Nephron progenitor cell (in vitro differentiated cells): ENCODE data around the gene DHX57.
A peak's percentile ranks its signal among the peaks of the same experiment; 100 is the strongest.
"Not testable (repeated sequence)": the region's sequence is repeated elsewhere in the genome, so short reads cannot be mapped to it uniquely, and the experiment has no call there.

ENCODE experiments used
- DNase-seq: peaks from one replicate; pipeline ENCODE4 v3.0.0; 2021
- H3K27ac Mint-ChIP-seq: 2 replicates; pipeline ENCODE4 v1.8.0; 2021; ENCODE audit warnings: mild to moderate bottlenecking, moderate library complexity, mixed read lengths
- H3K27me3 Mint-ChIP-seq: 2 replicates; pipeline ENCODE4 v1.8.0; 2021; ENCODE audit warnings: mild to moderate bottlenecking, low read depth, mixed read lengths; ENCODE audit not compliant: poor library complexity
- H3K36me3 Mint-ChIP-seq: 2 replicates; pipeline ENCODE4 v1.8.0; 2021; ENCODE audit warnings: low read depth, mixed read lengths
- H3K4me1 Mint-ChIP-seq: 2 replicates; pipeline ENCODE4 v1.8.0; 2021; ENCODE audit warnings: mixed read lengths
- H3K4me3 Mint-ChIP-seq: 2 replicates; pipeline ENCODE4 v1.8.0; 2021; ENCODE audit warnings: mild to moderate bottlenecking, moderate library complexity, mixed read lengths
- H3K9me3 Mint-ChIP-seq: 2 replicates; pipeline ENCODE4 v1.8.0; 2021; ENCODE audit warnings: mild to moderate bottlenecking, moderate library complexity, mixed read lengths
- TF ChIP-seq, protein P1 (sequence below): fragments of 200-600 bp; sonication (generic); IDR thresholded peaks from 2 replicates; pipeline ENCODE4 v1.5.0; 2021; ENCODE audit warnings: antibody characterized with exemption

Gene DHX57

GRCh38 chr2:38806015-38806732 is 69.6 kb downstream of the DHX57 start:
- Mint-ChIP-seq H3K4me3 (no peak overlapping the region), H3K4me1 (no peaks in the 10 kb centered on the region), H3K36me3 (peaks cover 47% of the 10 kb centered on the region), H3K27me3 (no peaks in the 10 kb centered on the region), H3K9me3 (no peaks in the 10 kb centered on the region), H3K27ac (no peak overlapping the region)
- TF ChIP-seq, protein P1, sequence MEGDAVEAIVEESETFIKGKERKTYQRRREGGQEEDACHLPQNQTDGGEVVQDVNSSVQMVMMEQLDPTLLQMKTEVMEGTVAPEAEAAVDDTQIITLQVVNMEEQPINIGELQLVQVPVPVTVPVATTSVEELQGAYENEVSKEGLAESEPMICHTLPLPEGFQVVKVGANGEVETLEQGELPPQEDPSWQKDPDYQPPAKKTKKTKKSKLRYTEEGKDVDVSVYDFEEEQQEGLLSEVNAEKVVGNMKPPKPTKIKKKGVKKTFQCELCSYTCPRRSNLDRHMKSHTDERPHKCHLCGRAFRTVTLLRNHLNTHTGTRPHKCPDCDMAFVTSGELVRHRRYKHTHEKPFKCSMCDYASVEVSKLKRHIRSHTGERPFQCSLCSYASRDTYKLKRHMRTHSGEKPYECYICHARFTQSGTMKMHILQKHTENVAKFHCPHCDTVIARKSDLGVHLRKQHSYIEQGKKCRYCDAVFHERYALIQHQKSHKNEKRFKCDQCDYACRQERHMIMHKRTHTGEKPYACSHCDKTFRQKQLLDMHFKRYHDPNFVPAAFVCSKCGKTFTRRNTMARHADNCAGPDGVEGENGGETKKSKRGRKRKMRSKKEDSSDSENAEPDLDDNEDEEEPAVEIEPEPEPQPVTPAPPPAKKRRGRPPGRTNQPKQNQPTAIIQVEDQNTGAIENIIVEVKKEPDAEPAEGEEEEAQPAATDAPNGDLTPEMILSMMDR = no peak
- no peak for DNase-seq

DNA sequence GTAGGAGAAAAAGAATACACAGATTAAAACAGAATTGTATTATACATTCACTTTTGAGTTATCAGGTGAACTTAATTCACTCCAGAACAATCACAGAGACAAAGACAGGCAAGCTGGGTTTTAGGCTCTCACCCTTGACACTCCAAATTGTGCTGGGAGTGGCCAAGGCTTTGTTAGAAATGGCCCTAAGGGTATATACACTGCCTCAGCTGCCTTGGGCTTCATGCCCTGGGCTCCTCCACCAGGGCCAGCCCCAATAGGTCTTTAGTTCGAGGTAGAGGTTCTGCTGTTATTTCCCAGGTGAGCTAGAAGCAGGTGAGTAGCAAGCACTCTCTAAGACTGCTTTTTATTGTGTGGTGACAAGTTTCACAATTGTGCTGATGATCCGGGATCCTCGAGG is 77.8 kb downstream of the DHX57 start:
- H3K36me3 Mint-ChIP-seq = peaks cover 40% of the 10 kb centered on the region
- H3K27me3 Mint-ChIP-seq = no peaks in the 10 kb centered on the region
- TF ChIP-seq, protein P1 = no peak
- H3K27ac Mint-ChIP-seq = peak overlapping the region; percentile 89
- no peak overlapping the region for H3K4me3 Mint-ChIP-seq
- DNase-seq = no peak
- H3K9me3 Mint-ChIP-seq = no peaks in the 10 kb centered on the region
- H3K4me1 Mint-ChIP-seq = peaks cover 11% of the 10 kb centered on the region

DNA sequence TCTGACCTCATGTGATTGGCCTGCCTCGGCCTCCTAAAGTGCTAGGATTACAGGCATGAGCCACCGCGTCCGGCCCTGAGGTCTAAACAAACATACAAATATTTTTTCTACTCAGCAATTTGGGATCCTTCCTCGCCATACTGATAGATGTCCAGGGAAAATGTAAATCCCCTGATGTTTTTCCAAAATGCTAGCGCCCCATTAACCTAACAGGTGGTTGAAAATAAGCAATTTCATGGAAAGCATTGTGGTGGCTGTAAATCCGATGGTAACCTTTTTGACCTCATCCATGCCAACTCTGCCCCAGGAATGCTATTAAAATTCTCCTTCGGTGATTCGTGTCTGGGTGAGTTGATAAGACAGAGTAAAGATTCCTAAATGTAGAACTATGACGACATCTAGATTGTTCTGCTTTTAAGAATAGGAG is 78.5 kb downstream of the DHX57 start:
- Mint-ChIP-seq H3K9me3 (no peaks in the 10 kb centered on the region), H3K27me3 (no peaks in the 10 kb centered on the region), H3K4me1 (peaks cover 11% of the 10 kb centered on the region), H3K4me3 (no peak overlapping the region), H3K27ac (peak overlapping the region; percentile 89), H3K36me3 (peaks cover 35% of the 10 kb centered on the region)
- no peak for DNase-seq
- TF ChIP-seq, protein P1 = no peak

DNA sequence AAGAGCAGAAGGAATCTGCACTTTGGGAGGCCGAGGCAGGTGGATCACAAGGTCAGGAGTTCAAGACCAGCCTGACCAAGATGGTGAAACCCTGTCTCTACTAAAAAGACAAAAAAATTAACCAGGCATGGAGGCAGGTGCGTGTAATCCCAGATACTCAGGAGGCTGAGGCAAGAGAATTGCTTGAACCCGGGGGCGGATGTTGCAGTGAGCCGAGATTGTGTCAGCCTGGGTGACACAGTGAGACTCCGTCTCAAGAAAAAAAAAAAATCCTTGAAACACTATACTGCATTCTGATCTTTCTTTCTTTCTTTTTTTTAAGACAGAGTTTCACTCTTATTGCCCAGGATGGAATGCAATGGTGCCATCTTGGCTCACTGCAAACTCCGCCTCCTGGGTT is 80.7 kb downstream of the DHX57 start:
- not testable (repeated sequence) for H3K27ac Mint-ChIP-seq, H3K27me3 Mint-ChIP-seq, H3K9me3 Mint-ChIP-seq, H3K4me3 Mint-ChIP-seq, DNase-seq
- Mint-ChIP-seq H3K4me1 (peaks cover 11% of the 10 kb centered on the region), H3K36me3 (peaks cover 20% of the 10 kb centered on the region)

DNA sequence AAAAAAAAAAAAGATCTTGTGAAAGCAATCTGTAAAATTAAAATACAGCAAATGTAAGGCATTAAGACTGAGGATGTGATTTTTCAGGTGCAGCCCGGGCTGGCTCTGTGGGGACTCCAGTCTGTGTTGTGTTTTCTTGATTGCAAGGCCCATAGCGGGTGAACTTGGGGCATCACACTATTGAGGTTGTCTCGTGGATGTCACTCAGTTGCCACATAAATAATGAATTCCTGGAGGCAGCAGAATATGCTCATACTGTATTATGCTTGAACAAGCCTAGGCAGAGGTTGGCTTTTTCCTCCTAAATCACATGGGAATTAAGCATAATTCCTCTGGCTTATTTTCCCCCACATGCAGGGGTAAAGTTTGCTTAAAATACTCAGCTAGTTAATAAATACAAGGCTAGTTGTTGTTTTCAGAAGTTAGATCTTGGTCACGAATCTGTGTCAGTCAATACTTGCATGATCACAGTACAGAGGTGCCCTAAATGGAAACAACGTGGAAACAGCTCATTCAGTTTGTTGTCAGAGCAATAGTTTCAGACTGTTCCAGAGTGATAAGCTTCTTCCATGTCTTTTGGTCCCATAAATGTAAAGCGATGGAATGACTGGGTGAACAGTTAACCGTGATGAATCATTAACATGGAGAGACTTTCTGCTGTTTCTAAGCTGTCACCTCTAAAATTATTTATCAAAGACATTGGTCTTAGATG is 81.3 kb downstream of the DHX57 start:
- H3K9me3 Mint-ChIP-seq = no peaks in the 10 kb centered on the region
- H3K36me3 Mint-ChIP-seq = peaks cover 20% of the 10 kb centered on the region

DNA sequence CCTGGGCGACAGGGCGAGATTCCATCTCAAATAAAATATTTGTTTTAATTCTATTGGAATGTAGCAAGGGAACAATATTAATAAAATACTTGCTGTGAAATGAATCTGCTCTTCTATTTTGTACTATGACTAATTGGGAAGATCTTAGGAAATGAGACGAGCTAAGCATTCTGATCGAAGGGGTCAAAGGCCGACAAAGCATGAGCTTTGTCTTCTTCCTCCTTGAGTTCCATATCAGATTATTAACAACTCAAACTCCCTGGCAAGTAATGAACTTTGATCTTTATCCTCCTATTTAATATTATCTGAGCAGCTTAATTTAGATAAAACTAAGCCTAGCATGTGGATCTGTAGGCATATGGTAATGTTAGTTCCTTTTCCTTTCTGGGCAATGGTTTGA is 82.2 kb downstream of the DHX57 start:
- H3K4me3 Mint-ChIP-seq = no peak overlapping the region
- no peak for DNase-seq
- H3K9me3 Mint-ChIP-seq = no peaks in the 10 kb centered on the region
- H3K27ac Mint-ChIP-seq = no peak overlapping the region
- no peaks in the 10 kb centered on the region for H3K27me3 Mint-ChIP-seq
- H3K4me1 Mint-ChIP-seq = peaks cover 11% of the 10 kb centered on the region
- peaks cover 13% of the 10 kb centered on the region for H3K36me3 Mint-ChIP-seq
- TF ChIP-seq, protein P1 = no peak

More for the DNA sequence above, 81.3 kb downstream of the DHX57 start:
- Mint-ChIP-seq H3K27ac (no peak overlapping the region), H3K4me1 (peaks cover 11% of the 10 kb centered on the region), H3K4me3 (no peak overlapping the region), H3K27me3 (no peaks in the 10 kb centered on the region)
- no peak for DNase-seq
- TF ChIP-seq, protein P1 = no peak
